Astrocyte (in vitro differentiated cells and primary cell): ENCODE measurements around the gene MALT1.

Experiments
- EZH2 ChIP-seq: IDR thresholded peaks from 2 replicates; pipeline ENCODE4 v1.6.1; 2012; ENCODE audit warnings: mild to moderate bottlenecking, low read length, inconsistent platforms; ENCODE audit not compliant: insufficient read depth
- TF ChIP-seq, protein P1 (sequence below): IDR thresholded peaks from 2 replicates; pipeline ENCODE4 v1.5.1; 2011; ENCODE audit warnings: low read depth, mild to moderate bottlenecking, inconsistent platforms, low read length, moderate library complexity; ENCODE audit not compliant: insufficient read depth

DNA sequence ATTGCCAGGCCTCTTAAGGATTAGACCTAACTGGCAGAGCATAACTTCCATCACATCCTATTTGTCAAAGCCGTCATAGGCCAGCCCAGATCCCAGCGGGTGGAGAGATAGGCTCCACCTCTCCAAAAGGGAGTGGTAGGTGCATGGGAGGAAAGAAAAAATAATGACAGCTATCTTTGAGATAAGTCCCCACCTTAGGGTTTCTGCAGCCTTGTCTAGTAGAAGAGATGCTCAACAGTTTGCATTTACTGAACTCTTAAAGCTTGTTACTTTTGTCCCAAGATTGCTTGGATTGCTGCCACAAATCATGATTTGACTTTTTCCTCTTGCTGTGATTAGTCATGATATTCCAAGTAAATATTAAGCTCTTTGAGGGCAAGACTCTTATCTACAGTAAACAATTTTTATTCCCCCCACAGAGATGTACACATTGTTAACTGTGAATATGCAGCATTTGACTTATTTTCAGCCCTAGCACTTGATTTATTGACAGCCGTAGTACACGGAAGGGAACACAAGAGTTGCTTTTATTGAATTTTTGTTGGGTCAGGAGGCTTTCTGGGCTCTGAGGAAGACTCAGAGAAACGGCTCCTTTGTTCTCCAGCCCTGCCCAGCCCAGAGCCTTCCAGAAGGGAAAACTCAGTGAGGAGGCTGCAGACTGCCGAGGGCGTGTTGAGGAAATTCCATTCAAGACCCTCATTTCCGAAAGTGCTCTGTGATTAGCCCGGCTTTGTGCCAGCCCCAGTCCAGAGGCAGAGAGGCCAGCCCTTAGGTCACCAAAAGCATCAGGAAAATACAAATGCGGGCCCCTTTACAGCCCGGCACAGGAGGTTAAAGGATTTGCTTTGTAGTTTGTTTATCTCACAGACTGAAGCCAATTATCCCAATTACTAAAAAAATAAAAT is 118.0 kb downstream of the MALT1 start:
- TF ChIP-seq, protein P1, sequence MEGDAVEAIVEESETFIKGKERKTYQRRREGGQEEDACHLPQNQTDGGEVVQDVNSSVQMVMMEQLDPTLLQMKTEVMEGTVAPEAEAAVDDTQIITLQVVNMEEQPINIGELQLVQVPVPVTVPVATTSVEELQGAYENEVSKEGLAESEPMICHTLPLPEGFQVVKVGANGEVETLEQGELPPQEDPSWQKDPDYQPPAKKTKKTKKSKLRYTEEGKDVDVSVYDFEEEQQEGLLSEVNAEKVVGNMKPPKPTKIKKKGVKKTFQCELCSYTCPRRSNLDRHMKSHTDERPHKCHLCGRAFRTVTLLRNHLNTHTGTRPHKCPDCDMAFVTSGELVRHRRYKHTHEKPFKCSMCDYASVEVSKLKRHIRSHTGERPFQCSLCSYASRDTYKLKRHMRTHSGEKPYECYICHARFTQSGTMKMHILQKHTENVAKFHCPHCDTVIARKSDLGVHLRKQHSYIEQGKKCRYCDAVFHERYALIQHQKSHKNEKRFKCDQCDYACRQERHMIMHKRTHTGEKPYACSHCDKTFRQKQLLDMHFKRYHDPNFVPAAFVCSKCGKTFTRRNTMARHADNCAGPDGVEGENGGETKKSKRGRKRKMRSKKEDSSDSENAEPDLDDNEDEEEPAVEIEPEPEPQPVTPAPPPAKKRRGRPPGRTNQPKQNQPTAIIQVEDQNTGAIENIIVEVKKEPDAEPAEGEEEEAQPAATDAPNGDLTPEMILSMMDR = no peak
- no peak for TF ChIP-seq EZH2
